Liver (tissue), 9 donors: ENCODE data around the gene CACNA1I. TPM values are rescaled to one million over a fixed set of nuclear protein-coding genes. Genes with fewer than 3 reads are reported as not detected.

Experiments used
- DNase-seq: peaks from one replicate; pipeline ENCODE4 v3.0.0-alpha.2; 2017; ENCODE audit warnings: low spot score
- H3K27ac ChIP-seq, 2 donors: one replicate each; pipeline ENCODE4 v1.7.0; 2013; ENCODE audit warnings: inconsistent platforms in 2 of 2, low read length in 2 of 2, control low read depth in 1 of 2, low read depth in 1 of 2, mild to moderate bottlenecking in 1 of 2
- H3K27me3 ChIP-seq, 4 donors: one replicate each; pipeline versions ENCODE4 v1.6.1 to v1.7.0; 2013; ENCODE audit warnings: low read length in 3 of 4, inconsistent platforms in 1 of 4, mild to moderate bottlenecking in 1 of 4, moderate library complexity in 1 of 4; ENCODE audit not compliant: control insufficient read depth in 4 of 4, insufficient read depth in 4 of 4
- H3K36me3 ChIP-seq, 4 donors: one replicate each; pipeline versions ENCODE4 v1.6.1 to v1.7.0; 2013; ENCODE audit warnings: low read length in 3 of 4, mild to moderate bottlenecking in 3 of 4, low read depth in 1 of 4, moderate library complexity in 1 of 4; ENCODE audit not compliant: control insufficient read depth in 4 of 4, insufficient read depth in 3 of 4
- H3K4me1 ChIP-seq, 4 donors: one replicate each; pipeline versions ENCODE4 v1.6.1 to v1.7.0; 2013; ENCODE audit warnings: low read length in 3 of 4, mild to moderate bottlenecking in 3 of 4, moderate library complexity in 1 of 4; ENCODE audit not compliant: control insufficient read depth in 4 of 4, insufficient read depth in 4 of 4
- H3K4me3 ChIP-seq, 3 donors: one replicate each; pipeline versions ENCODE4 v1.6.1 to v1.7.0; 2013; ENCODE audit warnings: low read length in 3 of 3, control low read depth in 1 of 3, low read depth in 1 of 3, mild to moderate bottlenecking in 1 of 3
- H3K9ac ChIP-seq, 2 donors: one replicate each; pipeline ENCODE4 v1.7.0; 2013; ENCODE audit warnings: low read length in 2 of 2, mild to moderate bottlenecking in 2 of 2, moderate library complexity in 2 of 2, control low read depth in 1 of 2, low read depth in 1 of 2
- H3K9me3 ChIP-seq, 4 donors: one replicate each; pipeline versions ENCODE4 v1.6.1 to v1.7.0; 2013; ENCODE audit warnings: low read length in 3 of 4; ENCODE audit not compliant: control insufficient read depth in 4 of 4
- EGR1 ChIP-seq, 2 donors: IDR thresholded peaks; 2 replicates each; pipeline ENCODE4 v1.6.1; 2016 to 2018; ENCODE audit warnings: antibody characterized with exemption in 2 of 2, low read depth in 2 of 2
- FOXA1 ChIP-seq: IDR thresholded peaks from 2 replicates; pipeline ENCODE4 v1.6.1; 2016; ENCODE audit warnings: antibody characterized with exemption
- FOXA2 ChIP-seq: IDR thresholded peaks from 2 replicates; pipeline ENCODE4 v1.6.1; 2016; ENCODE audit warnings: antibody characterized with exemption
- GABPA ChIP-seq, 2 donors: IDR thresholded peaks in 1 of 2; conservative IDR thresholded peaks in 1 of 2; 2 replicates each; pipeline ENCODE4 v1.6.1; 2016; ENCODE audit warnings: antibody characterized with exemption in 2 of 2, mild to moderate bottlenecking in 1 of 2, moderate library complexity in 1 of 2
- HNF4A ChIP-seq, 2 donors: conservative IDR thresholded peaks; 2 replicates each; pipeline ENCODE4 v1.6.1; 2016; ENCODE audit warnings: antibody characterized with exemption in 2 of 2, mild to moderate bottlenecking in 2 of 2
- HNF4G ChIP-seq: IDR thresholded peaks from 2 replicates; pipeline ENCODE4 v1.6.1; 2016; ENCODE audit warnings: antibody characterized with exemption
- NR2F2 ChIP-seq: IDR thresholded peaks from 2 replicates; pipeline ENCODE4 v1.6.1; 2016; ENCODE audit warnings: antibody characterized with exemption
- RAD21 ChIP-seq, 2 donors: IDR thresholded peaks; 2 replicates each; pipeline ENCODE4 v1.6.1; 2016; ENCODE audit warnings: antibody characterized with exemption in 2 of 2, mild to moderate bottlenecking in 2 of 2
- RXRA ChIP-seq, 2 donors: IDR thresholded peaks; 2 replicates each; pipeline ENCODE4 v1.6.1; 2017 to 2018; ENCODE audit warnings: antibody characterized with exemption in 2 of 2, mild to moderate bottlenecking in 1 of 2
- YY1 ChIP-seq: IDR thresholded peaks from 2 replicates; pipeline ENCODE4 v1.6.1; 2016; ENCODE audit warnings: antibody characterized with exemption, mild to moderate bottlenecking
- WGBS: extraction: QIAGEN DNeasy Blood & Tissue Kit; methylation state at CpG from one replicate; pipeline ENCODE4 v1.1.7; 2013; 5-methylcytosine and 5-hydroxymethylcytosine counted together
- polyA plus RNA-seq, 2 donors: library from polyadenylated mRNA; stranded (reverse) in 1 of 2; unstranded in 1 of 2; fragments of 200-250 nt in 1 of 2; fragments of >200 nt in 1 of 2; fragmentation: Nextera tagmentation in 1 of 2; extraction: Ambion mirVana in 1 of 2; gene quantifications; one replicate each; pipeline versions ENCODE4 v1.2.1 to v1.2.3, GENCODE V29; 2013 to 2015
- total RNA-seq, 2 donors: library from RNA; depleted of rRNA; stranded (reverse); fragments of >200 nt; gene quantifications; one replicate each; pipeline ENCODE4 v1.2.3, GENCODE V29; 2014
- TF ChIP-seq, protein P1 (sequence below): IDR thresholded peaks from 2 replicates; pipeline ENCODE4 v1.6.1; 2016; ENCODE audit warnings: antibody characterized with exemption
- TF ChIP-seq, protein P2 (sequence below): IDR thresholded peaks from 2 replicates; pipeline ENCODE4 v1.6.1; 2016; ENCODE audit warnings: antibody characterized with exemption
- TF ChIP-seq, protein P3 (sequence below): IDR thresholded peaks from 2 replicates; pipeline ENCODE4 v1.6.1; 2016; ENCODE audit warnings: antibody characterized with exemption
- TF ChIP-seq, protein P4 (sequence below): fragments of 150-350 bp; IDR thresholded peaks from 2 replicates; pipeline ENCODE4 v1.5.1; 2017; ENCODE audit warnings: improper control_type of control experiment, low read depth, low read length; ENCODE audit not compliant: missing input control
- TF ChIP-seq, protein P5 (sequence below): IDR thresholded peaks from 2 replicates; pipeline ENCODE4 v1.6.1; 2016; ENCODE audit warnings: antibody characterized with exemption, mild to moderate bottlenecking
- donor health status: healthy.
- donor health status: healthy.
- donor health status: healthy.
- donor health status: healthy.
- donor health status: healthy.

CACNA1I gene
- total and polyA plus RNA-seq, 4 donors, result under 0.01 to 0.14 (median 0.01) TPM; not detected in 1

DNA sequence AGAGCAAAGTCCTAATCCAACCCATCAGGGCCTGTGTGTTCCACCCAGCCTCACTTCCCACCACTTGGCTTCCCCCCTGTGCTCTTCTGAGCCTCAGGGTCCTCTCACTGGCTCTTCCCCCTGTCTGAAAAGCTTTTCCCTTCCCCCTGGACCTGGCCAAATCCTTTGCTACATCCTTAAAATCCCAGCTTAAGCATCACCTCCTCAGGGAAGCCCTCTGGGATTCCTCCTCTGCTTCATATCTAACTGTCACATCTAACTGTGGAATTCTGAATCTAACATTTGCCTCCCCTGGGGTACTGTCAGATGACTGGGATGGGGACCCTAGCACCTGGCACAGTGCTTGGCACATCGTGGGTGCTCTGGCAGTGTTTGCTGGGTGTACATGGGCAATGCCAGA is 985 bp downstream of the CACNA1I start:
- no peak overlapping the region for H3K27ac ChIP-seq
- H3K9me3 ChIP-seq, result no peaks in the 10 kb centered on the region
- no peaks in the 10 kb centered on the region for H3K4me1 ChIP-seq
- no peaks in the 10 kb centered on the region for H3K27me3 ChIP-seq
- H3K36me3 ChIP-seq, result no peaks in the 10 kb centered on the region
- 56% methylated on average over 1 of the region's 1 CpG for whole genome bisulfite sequencing
- no peak for DNase-seq
- no peak overlapping the region for H3K4me3 ChIP-seq
- H3K9ac ChIP-seq, result no peak overlapping the region
- no peak for TF ChIP-seq HNF4A (conservative IDR thresholded peaks at IDR 0.05)
- no peak for TF ChIP-seq HNF4G
- TF ChIP-seq, protein P1, sequence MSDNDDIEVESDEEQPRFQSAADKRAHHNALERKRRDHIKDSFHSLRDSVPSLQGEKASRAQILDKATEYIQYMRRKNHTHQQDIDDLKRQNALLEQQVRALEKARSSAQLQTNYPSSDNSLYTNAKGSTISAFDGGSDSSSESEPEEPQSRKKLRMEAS, result no peak
- TF ChIP-seq YY1, result no peak
- no peak for TF ChIP-seq NR2F2
- no peak for TF ChIP-seq EGR1 (IDR thresholded peaks at IDR 0.05; ENCODE audit: low read depth in 2 of 2)
- TF ChIP-seq RXRA (IDR thresholded peaks at IDR 0.05), result no peak
- TF ChIP-seq, protein P2, sequence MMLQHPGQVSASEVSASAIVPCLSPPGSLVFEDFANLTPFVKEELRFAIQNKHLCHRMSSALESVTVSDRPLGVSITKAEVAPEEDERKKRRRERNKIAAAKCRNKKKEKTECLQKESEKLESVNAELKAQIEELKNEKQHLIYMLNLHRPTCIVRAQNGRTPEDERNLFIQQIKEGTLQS, result no peak
- no peak for TF ChIP-seq FOXA1
- TF ChIP-seq, protein P3, sequence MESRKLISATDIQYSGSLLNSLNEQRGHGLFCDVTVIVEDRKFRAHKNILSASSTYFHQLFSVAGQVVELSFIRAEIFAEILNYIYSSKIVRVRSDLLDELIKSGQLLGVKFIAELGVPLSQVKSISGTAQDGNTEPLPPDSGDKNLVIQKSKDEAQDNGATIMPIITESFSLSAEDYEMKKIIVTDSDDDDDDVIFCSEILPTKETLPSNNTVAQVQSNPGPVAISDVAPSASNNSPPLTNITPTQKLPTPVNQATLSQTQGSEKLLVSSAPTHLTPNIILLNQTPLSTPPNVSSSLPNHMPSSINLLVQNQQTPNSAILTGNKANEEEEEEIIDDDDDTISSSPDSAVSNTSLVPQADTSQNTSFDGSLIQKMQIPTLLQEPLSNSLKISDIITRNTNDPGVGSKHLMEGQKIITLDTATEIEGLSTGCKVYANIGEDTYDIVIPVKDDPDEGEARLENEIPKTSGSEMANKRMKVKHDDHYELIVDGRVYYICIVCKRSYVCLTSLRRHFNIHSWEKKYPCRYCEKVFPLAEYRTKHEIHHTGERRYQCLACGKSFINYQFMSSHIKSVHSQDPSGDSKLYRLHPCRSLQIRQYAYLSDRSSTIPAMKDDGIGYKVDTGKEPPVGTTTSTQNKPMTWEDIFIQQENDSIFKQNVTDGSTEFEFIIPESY, result no peak
- no peak for TF ChIP-seq FOXA2
- TF ChIP-seq GABPA (IDR thresholded peaks at IDR 0.05 in 1 of 2, conservative IDR thresholded peaks at IDR 0.05 in 1 of 2), result no peak
- TF ChIP-seq, protein P4, sequence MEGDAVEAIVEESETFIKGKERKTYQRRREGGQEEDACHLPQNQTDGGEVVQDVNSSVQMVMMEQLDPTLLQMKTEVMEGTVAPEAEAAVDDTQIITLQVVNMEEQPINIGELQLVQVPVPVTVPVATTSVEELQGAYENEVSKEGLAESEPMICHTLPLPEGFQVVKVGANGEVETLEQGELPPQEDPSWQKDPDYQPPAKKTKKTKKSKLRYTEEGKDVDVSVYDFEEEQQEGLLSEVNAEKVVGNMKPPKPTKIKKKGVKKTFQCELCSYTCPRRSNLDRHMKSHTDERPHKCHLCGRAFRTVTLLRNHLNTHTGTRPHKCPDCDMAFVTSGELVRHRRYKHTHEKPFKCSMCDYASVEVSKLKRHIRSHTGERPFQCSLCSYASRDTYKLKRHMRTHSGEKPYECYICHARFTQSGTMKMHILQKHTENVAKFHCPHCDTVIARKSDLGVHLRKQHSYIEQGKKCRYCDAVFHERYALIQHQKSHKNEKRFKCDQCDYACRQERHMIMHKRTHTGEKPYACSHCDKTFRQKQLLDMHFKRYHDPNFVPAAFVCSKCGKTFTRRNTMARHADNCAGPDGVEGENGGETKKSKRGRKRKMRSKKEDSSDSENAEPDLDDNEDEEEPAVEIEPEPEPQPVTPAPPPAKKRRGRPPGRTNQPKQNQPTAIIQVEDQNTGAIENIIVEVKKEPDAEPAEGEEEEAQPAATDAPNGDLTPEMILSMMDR, result no peak

DNA sequence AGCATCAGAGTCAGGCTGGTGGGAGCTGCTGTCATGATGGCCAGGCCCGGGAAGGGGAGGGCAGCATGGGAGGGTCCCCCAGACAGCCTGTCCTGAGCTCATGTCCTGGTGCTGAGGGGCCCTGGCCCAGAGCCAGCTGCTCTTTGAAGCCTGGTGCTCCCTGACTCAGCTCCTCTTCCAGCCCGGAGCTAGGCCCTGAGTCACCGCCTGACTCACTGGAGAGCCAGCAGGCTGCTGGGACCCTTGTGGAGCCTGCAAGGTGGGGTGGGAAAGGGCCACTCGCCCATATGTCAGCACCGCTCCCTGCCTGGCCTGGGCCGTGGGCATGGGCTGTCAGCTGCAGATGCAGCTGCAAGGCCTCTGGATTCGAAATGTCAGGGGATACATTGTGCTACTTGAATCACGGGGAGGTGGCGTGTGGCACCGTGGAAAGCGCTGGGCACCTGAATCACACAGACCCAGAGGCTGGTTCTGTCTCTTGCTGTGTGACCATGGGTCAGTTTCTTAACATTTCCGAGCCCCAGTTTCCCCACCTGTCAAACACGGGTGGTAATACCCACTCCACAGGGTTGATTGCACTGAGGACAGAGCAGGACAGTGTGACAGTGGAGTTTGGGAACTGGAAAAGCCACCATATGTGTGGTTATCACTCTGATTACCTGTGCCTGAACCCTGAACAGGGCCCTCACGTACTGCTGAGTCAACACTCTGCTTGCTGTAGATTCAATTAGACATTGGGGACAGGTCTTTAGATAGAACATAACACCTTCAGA is 4.4 kb downstream of the CACNA1I start:
- Histone ChIP-seq H3K9ac (no peak overlapping the region), H3K27me3 (peaks cover 0 to 3% (median 0%) of the 10 kb centered on the region in 4 donors), H3K4me3 (no peak overlapping the region), H3K4me1 (no peaks in the 10 kb centered on the region), H3K36me3 (no peaks in the 10 kb centered on the region), H3K9me3 (no peaks in the 10 kb centered on the region), H3K27ac (no peak overlapping the region)
- TF ChIP-seq RXRA (IDR thresholded peaks at IDR 0.05) (no peak), FOXA2 (no peak), RAD21 (IDR thresholded peaks at IDR 0.05) (no peak)
- TF ChIP-seq, protein P4, result no peak
- TF ChIP-seq, protein P5, sequence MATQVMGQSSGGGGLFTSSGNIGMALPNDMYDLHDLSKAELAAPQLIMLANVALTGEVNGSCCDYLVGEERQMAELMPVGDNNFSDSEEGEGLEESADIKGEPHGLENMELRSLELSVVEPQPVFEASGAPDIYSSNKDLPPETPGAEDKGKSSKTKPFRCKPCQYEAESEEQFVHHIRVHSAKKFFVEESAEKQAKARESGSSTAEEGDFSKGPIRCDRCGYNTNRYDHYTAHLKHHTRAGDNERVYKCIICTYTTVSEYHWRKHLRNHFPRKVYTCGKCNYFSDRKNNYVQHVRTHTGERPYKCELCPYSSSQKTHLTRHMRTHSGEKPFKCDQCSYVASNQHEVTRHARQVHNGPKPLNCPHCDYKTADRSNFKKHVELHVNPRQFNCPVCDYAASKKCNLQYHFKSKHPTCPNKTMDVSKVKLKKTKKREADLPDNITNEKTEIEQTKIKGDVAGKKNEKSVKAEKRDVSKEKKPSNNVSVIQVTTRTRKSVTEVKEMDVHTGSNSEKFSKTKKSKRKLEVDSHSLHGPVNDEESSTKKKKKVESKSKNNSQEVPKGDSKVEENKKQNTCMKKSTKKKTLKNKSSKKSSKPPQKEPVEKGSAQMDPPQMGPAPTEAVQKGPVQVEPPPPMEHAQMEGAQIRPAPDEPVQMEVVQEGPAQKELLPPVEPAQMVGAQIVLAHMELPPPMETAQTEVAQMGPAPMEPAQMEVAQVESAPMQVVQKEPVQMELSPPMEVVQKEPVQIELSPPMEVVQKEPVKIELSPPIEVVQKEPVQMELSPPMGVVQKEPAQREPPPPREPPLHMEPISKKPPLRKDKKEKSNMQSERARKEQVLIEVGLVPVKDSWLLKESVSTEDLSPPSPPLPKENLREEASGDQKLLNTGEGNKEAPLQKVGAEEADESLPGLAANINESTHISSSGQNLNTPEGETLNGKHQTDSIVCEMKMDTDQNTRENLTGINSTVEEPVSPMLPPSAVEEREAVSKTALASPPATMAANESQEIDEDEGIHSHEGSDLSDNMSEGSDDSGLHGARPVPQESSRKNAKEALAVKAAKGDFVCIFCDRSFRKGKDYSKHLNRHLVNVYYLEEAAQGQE, result no peak
- 90% methylated on average over 14 of the region's 14 CpGs for WGBS
- DNase-seq, result no peak
